Liver (tissue), 9 donors: ENCODE measurements around the gene FMN2. TPM values are rescaled to one million over a fixed set of nuclear protein-coding genes. Genes with fewer than 3 reads are reported as not detected.

Experiments
- DNase-seq: peaks from one replicate; pipeline ENCODE4 v3.0.0-alpha.2; 2017; ENCODE audit warnings: low spot score
- H3K27ac ChIP-seq, 2 donors: one replicate each; pipeline ENCODE4 v1.7.0; 2013; ENCODE audit warnings: inconsistent platforms in 2 of 2, low read length in 2 of 2, control low read depth in 1 of 2, low read depth in 1 of 2, mild to moderate bottlenecking in 1 of 2
- H3K27me3 ChIP-seq, 4 donors: one replicate each; pipeline versions ENCODE4 v1.6.1 to v1.7.0; 2013; ENCODE audit warnings: low read length in 3 of 4, inconsistent platforms in 1 of 4, mild to moderate bottlenecking in 1 of 4, moderate library complexity in 1 of 4; ENCODE audit not compliant: control insufficient read depth in 4 of 4, insufficient read depth in 4 of 4
- H3K36me3 ChIP-seq, 4 donors: one replicate each; pipeline versions ENCODE4 v1.6.1 to v1.7.0; 2013; ENCODE audit warnings: low read length in 3 of 4, mild to moderate bottlenecking in 3 of 4, low read depth in 1 of 4, moderate library complexity in 1 of 4; ENCODE audit not compliant: control insufficient read depth in 4 of 4, insufficient read depth in 3 of 4
- H3K4me1 ChIP-seq, 4 donors: one replicate each; pipeline versions ENCODE4 v1.6.1 to v1.7.0; 2013; ENCODE audit warnings: low read length in 3 of 4, mild to moderate bottlenecking in 3 of 4, moderate library complexity in 1 of 4; ENCODE audit not compliant: control insufficient read depth in 4 of 4, insufficient read depth in 4 of 4
- H3K4me3 ChIP-seq, 3 donors: one replicate each; pipeline versions ENCODE4 v1.6.1 to v1.7.0; 2013; ENCODE audit warnings: low read length in 3 of 3, control low read depth in 1 of 3, low read depth in 1 of 3, mild to moderate bottlenecking in 1 of 3
- H3K9ac ChIP-seq, 2 donors: one replicate each; pipeline ENCODE4 v1.7.0; 2013; ENCODE audit warnings: low read length in 2 of 2, mild to moderate bottlenecking in 2 of 2, moderate library complexity in 2 of 2, control low read depth in 1 of 2, low read depth in 1 of 2
- H3K9me3 ChIP-seq, 4 donors: one replicate each; pipeline versions ENCODE4 v1.6.1 to v1.7.0; 2013; ENCODE audit warnings: low read length in 3 of 4; ENCODE audit not compliant: control insufficient read depth in 4 of 4
- CTCF ChIP-seq: fragments of 150-350 bp; IDR thresholded peaks from 2 replicates; pipeline ENCODE4 v1.5.1; 2017; ENCODE audit warnings: improper control_type of control experiment, low read depth, low read length; ENCODE audit not compliant: missing input control
- EGR1 ChIP-seq, 2 donors: IDR thresholded peaks; 2 replicates each; pipeline ENCODE4 v1.6.1; 2016 to 2018; ENCODE audit warnings: antibody characterized with exemption in 2 of 2, low read depth in 2 of 2
- FOXA2 ChIP-seq: IDR thresholded peaks from 2 replicates; pipeline ENCODE4 v1.6.1; 2016; ENCODE audit warnings: antibody characterized with exemption
- HNF4A ChIP-seq, 2 donors: conservative IDR thresholded peaks; 2 replicates each; pipeline ENCODE4 v1.6.1; 2016; ENCODE audit warnings: antibody characterized with exemption in 2 of 2, mild to moderate bottlenecking in 2 of 2
- JUND ChIP-seq, 2 donors: IDR thresholded peaks; 2 replicates each; pipeline ENCODE4 v1.6.1; 2016; ENCODE audit warnings: antibody characterized with exemption in 2 of 2
- MAX ChIP-seq: IDR thresholded peaks from 2 replicates; pipeline ENCODE4 v1.6.1; 2016; ENCODE audit warnings: antibody characterized with exemption
- RAD21 ChIP-seq, 2 donors: IDR thresholded peaks; 2 replicates each; pipeline ENCODE4 v1.6.1; 2016; ENCODE audit warnings: antibody characterized with exemption in 2 of 2, mild to moderate bottlenecking in 2 of 2
- REST ChIP-seq: IDR thresholded peaks from 2 replicates; pipeline ENCODE4 v1.6.1; 2016; ENCODE audit warnings: antibody characterized with exemption, mild to moderate bottlenecking
- RXRA ChIP-seq, 2 donors: IDR thresholded peaks; 2 replicates each; pipeline ENCODE4 v1.6.1; 2017 to 2018; ENCODE audit warnings: antibody characterized with exemption in 2 of 2, mild to moderate bottlenecking in 1 of 2
- SP1 ChIP-seq: IDR thresholded peaks from 2 replicates; pipeline ENCODE4 v1.6.1; 2018; ENCODE audit warnings: antibody characterized with exemption, mild to moderate bottlenecking
- YY1 ChIP-seq: IDR thresholded peaks from 2 replicates; pipeline ENCODE4 v1.6.1; 2016; ENCODE audit warnings: antibody characterized with exemption, mild to moderate bottlenecking
- WGBS: extraction: QIAGEN DNeasy Blood & Tissue Kit; methylation state at CpG from one replicate; pipeline ENCODE4 v1.1.7; 2013; 5-methylcytosine and 5-hydroxymethylcytosine counted together
- polyA plus RNA-seq, 2 donors: library from polyadenylated mRNA; stranded (reverse) in 1 of 2; unstranded in 1 of 2; fragments of 200-250 nt in 1 of 2; fragments of >200 nt in 1 of 2; fragmentation: Nextera tagmentation in 1 of 2; extraction: Ambion mirVana in 1 of 2; gene quantifications; one replicate each; pipeline versions ENCODE4 v1.2.1 to v1.2.3, GENCODE V29; 2013 to 2015
- total RNA-seq, 2 donors: library from RNA; depleted of rRNA; stranded (reverse); fragments of >200 nt; gene quantifications; one replicate each; pipeline ENCODE4 v1.2.3, GENCODE V29; 2014
- donor health status: healthy.
- donor health status: healthy.
- donor health status: healthy.
- donor health status: healthy.
- donor health status: healthy.

The FMN2 gene
- total and polyA plus RNA-seq, 4 donors: 0.17 TPM; not detected in 3

- Histone ChIP-seq H3K27me3 (no peaks in the 10 kb centered on the region), H3K27ac (no peak overlapping the region), H3K4me3 (no peak overlapping the region), H3K9me3 (no peaks in the 10 kb centered on the region), H3K9ac (no peak overlapping the region), H3K36me3 (no peaks in the 10 kb centered on the region), H3K4me1 (no peaks in the 10 kb centered on the region)
- TF ChIP-seq CTCF (no peak), REST (no peak), HNF4A (conservative IDR thresholded peaks at IDR 0.05) (no peak), MAX (no peak)
- WGBS: 97% methylated on average over 2 of the region's 2 CpGs
- DNase-seq: no peak
Measured at GRCh38 chr1:240362826-240363225, 271.1 kb downstream of the FMN2 start.

- no peak for DNase-seq
- TF ChIP-seq EGR1 (IDR thresholded peaks at IDR 0.05; ENCODE audit: low read depth in 2 of 2) (no peak), YY1 (no peak), RAD21 (IDR thresholded peaks at IDR 0.05) (no peak), FOXA2 (no peak), SP1 (no peak), RXRA (IDR thresholded peaks at IDR 0.05) (no peak), HNF4A (conservative IDR thresholded peaks at IDR 0.05) (no peak), CTCF (no peak), JUND (IDR thresholded peaks at IDR 0.05) (no peak), MAX (no peak)
- no peaks in the 10 kb centered on the region for H3K9me3 ChIP-seq
- H3K27ac ChIP-seq: no peak overlapping the region
- no peaks in the 10 kb centered on the region for H3K4me1 ChIP-seq
- no peaks in the 10 kb centered on the region for H3K36me3 ChIP-seq
- H3K9ac ChIP-seq: no peak overlapping the region
- WGBS: 52% methylated on average over 5 of the region's 5 CpGs
- no peaks in the 10 kb centered on the region for H3K27me3 ChIP-seq
- H3K4me3 ChIP-seq: no peak overlapping the region
Measured at GRCh38 chr1:240363315-240363714, 271.6 kb downstream of the FMN2 start.
